ENCODE measurements around the gene MFSD12. TPM values are rescaled to one million over a fixed set of nuclear protein-coding genes. Genes with fewer than 3 reads are reported as not detected.

Gene MFSD12
- total RNA-seq, 1 experiment from 2014 or later = 131 TPM

DNA sequence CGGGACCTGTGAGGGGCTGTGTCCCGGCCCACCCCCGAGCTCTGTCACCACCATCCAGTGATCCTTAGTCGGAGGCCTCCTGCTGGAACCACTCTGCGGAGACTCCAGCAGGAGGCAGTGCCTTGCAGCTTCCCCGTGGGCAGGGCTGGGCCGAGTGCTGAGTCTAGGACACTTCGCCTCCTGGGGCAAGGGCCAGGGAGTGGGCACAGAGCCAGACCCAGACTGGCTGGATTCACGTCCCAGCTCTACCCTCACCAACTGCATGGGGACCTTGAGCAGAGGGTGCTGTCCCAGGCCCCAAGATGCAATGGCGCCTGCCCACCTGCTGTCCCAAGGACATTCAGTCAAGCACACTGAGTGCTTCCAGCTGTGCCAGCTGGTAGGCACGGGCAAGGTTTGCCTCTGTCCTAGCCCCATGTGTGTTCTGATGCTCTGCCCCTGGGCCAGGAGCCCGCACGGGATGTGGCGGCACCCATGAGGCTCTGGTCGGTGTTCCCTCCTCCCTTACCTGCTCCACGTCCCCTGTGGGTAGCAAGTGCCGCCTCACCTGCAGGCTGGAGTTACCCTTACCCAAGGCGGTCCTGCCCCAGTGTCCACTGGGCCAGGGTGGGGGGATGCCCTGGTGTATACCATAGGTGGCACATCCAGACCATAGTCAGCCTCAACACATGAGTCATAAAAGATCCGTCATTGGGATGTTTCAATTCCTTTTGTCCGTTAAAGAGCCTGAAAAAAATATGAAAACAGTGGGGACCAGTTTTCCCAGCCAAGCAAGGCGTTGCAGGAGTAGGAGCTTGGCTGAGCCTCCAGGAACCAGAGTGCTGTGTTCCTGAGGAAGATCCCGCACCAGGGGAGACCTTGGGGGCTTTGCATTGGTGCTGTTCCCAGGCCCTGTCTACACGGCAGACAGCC lies 43.9 kb downstream of the MFSD12 start:
- Histone ChIP-seq H3K36me3 (ENCODE audit: control insufficient read depth in 1 of 2, insufficient read depth in 2 of 2, low read length in 2 of 2) (peaks cover 2 to 12% of the 10 kb centered on the region in 2 experiments; a peak in 2 of 4 replicates), H3K4me1 (ENCODE audit: control insufficient read depth in 1 of 2, insufficient read depth in 2 of 2, low read length in 2 of 2) (peaks cover 9 to 15% of the 10 kb centered on the region in 2 experiments), H4K20me1 (ENCODE audit: insufficient read depth) (no peaks in the 10 kb centered on the region), H3K27ac (ENCODE audit: low read depth, low read length) (no peak overlapping the region; the same call in 1 of the 2 replicates), H3K79me2 (ENCODE audit: insufficient read depth, low read length) (peaks cover 95% of the 10 kb centered on the region), H3K4me3 (replicated peaks in 1 of 2; ENCODE audit: low read depth in 1 of 2, low read length in 2 of 2) (no peak overlapping the region), H3K9ac (ENCODE audit: low read length) (no peak overlapping the region), H2AFZ (ENCODE audit: low read depth, low read length, poor library complexity, severe bottlenecking) (no peak overlapping the region), H3K4me2 (ENCODE audit: low read length) (no peak overlapping the region), H3K9me3 (ENCODE audit: control insufficient read depth in 1 of 2, insufficient read depth in 1 of 2, low read depth in 1 of 2, low read length in 2 of 2) (no peaks in the 10 kb centered on the region), H3K9me2 (ENCODE audit: insufficient read depth) (no peaks in the 10 kb centered on the region), H3K27me3 (ENCODE audit: insufficient read depth, low read length) (no peaks in the 10 kb centered on the region)
- intact Hi-C loops (cut with micrococcal nuclease) = no loop called here
- ATAC-seq (no peak; the same call in 1 of the 2 replicates), DNase-seq (ENCODE audit: low read depth, low spot score) (no peak)
- BruUV-seq (replicated peaks) = no TSS peak
- TF ChIP-seq, protein P1, sequence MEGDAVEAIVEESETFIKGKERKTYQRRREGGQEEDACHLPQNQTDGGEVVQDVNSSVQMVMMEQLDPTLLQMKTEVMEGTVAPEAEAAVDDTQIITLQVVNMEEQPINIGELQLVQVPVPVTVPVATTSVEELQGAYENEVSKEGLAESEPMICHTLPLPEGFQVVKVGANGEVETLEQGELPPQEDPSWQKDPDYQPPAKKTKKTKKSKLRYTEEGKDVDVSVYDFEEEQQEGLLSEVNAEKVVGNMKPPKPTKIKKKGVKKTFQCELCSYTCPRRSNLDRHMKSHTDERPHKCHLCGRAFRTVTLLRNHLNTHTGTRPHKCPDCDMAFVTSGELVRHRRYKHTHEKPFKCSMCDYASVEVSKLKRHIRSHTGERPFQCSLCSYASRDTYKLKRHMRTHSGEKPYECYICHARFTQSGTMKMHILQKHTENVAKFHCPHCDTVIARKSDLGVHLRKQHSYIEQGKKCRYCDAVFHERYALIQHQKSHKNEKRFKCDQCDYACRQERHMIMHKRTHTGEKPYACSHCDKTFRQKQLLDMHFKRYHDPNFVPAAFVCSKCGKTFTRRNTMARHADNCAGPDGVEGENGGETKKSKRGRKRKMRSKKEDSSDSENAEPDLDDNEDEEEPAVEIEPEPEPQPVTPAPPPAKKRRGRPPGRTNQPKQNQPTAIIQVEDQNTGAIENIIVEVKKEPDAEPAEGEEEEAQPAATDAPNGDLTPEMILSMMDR (IDR thresholded peaks at IDR 0.05 in 2 of 3, conservative IDR thresholded peaks at IDR 0.05 in 1 of 3; ENCODE audit: borderline replicate concordance in 1 of 3, insufficient read depth in 1 of 3, low read depth in 2 of 3, low read length in 2 of 3) = peak in 1 of 3 experiments; percentile 33; a peak in 2 of 6 replicates
- TF ChIP-seq JUND (IDR thresholded peaks at IDR 0.05) = no peak
- CTCF ChIA-PET = no interaction called here
- RAD21 ChIA-PET (ENCODE audit: low non-redundant PET in 1 of 2, low total read pairs in 2 of 2, uncharacterized antibody in 2 of 2, unreplicated experiment in 2 of 2) = no interaction called here
- POLR2A ChIA-PET = no interaction called here

DNA sequence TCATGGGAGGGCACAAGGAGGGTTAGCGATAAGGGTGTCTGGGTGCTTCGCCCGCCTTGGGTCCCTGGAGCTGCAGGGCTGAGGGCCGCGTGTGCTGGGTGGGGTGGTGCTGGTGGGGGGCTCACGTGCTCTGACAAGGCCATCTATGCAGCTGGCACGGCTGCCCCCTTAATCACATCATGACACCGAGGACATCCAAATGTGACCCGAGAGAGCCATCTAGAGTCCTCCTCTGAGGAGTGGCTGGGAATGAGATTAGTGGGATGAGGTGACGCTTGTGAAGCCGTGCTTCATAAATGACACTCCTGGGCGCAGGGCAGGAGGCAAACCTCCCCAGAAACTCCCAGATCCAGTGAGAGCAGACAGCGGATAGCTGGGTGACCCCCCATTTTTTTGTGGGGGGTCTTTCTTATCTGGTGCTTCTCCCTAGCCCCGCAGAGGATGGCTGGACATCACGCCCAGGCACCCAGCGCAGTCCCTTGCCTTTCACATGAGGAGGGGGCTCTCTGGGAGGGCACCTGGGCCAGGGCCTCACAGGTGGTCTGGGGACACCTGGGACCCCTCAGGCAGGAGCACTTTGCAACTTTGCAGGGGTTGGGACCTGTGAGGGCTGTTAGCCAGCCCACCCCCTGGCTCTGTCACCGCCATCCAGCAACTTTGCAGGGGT lies 44.7 kb downstream of the MFSD12 start:
- BruUV-seq (replicated peaks) = no TSS peak
- DNase-seq (ENCODE audit: low read depth, low spot score) = no peak
- Histone ChIP-seq H3K4me3 (replicated peaks in 1 of 2; ENCODE audit: low read depth in 1 of 2, low read length in 2 of 2) (no peak overlapping the region), H3K36me3 (ENCODE audit: control insufficient read depth in 1 of 2, insufficient read depth in 2 of 2, low read length in 2 of 2) (peaks cover 2 to 12% of the 10 kb centered on the region in 2 experiments; a peak in 2 of 4 replicates), H4K20me1 (ENCODE audit: insufficient read depth) (no peaks in the 10 kb centered on the region), H2AFZ (ENCODE audit: low read depth, low read length, poor library complexity, severe bottlenecking) (no peak overlapping the region), H3K9me2 (ENCODE audit: insufficient read depth) (no peaks in the 10 kb centered on the region), H3K9ac (ENCODE audit: low read length) (no peak overlapping the region), H3K27ac (ENCODE audit: low read depth, low read length) (no peak overlapping the region), H3K9me3 (ENCODE audit: control insufficient read depth in 1 of 2, insufficient read depth in 1 of 2, low read depth in 1 of 2, low read length in 2 of 2) (no peaks in the 10 kb centered on the region), H3K4me1 (ENCODE audit: control insufficient read depth in 1 of 2, insufficient read depth in 2 of 2, low read length in 2 of 2) (peaks cover 15 to 23% of the 10 kb centered on the region in 2 experiments), H3K4me2 (ENCODE audit: low read length) (no peak overlapping the region), H3K27me3 (ENCODE audit: insufficient read depth, low read length) (no peaks in the 10 kb centered on the region), H3K79me2 (ENCODE audit: insufficient read depth, low read length) (peaks cover 95% of the 10 kb centered on the region)
- CTCF ChIA-PET = no interaction called here
- ATAC-seq = no peak
- POLR2A ChIA-PET = no interaction called here
- RAD21 ChIA-PET (ENCODE audit: low non-redundant PET in 1 of 2, low total read pairs in 2 of 2, uncharacterized antibody in 2 of 2, unreplicated experiment in 2 of 2) = no interaction called here
- intact Hi-C loops (cut with micrococcal nuclease) = no loop called here
- TF ChIP-seq ZNF274 (IDR thresholded peaks at IDR 0.05; ENCODE audit: low read depth, low read length) (no peak), EZH2phosphoT487 (IDR thresholded peaks at IDR 0.05; ENCODE audit: borderline replicate concordance) (no peak), POLR2AphosphoS5 (IDR thresholded peaks at IDR 0.05; ENCODE audit: low read depth, low read length) (no peak), POLR2A (IDR thresholded peaks at IDR 0.05; ENCODE audit: borderline replicate concordance, extremely low read depth, insufficient read depth, insufficient read length) (no peak), SP1 (IDR thresholded peaks at IDR 0.05; ENCODE audit: low read depth) (no peak), TCF7L2 (IDR thresholded peaks at IDR 0.05; ENCODE audit: borderline replicate concordance, extremely low read depth, insufficient read depth, insufficient read length) (no peak), EGR1 (IDR thresholded peaks at IDR 0.05; ENCODE audit: low read depth) (no peak), ELF1 (IDR thresholded peaks at IDR 0.05; ENCODE audit: borderline replicate concordance, low read depth) (no peak), EZH2 (IDR thresholded peaks at IDR 0.05) (no peak)
- TF ChIP-seq, protein P1 (IDR thresholded peaks at IDR 0.05 in 2 of 3, conservative IDR thresholded peaks at IDR 0.05 in 1 of 3; ENCODE audit: borderline replicate concordance in 1 of 3, insufficient read depth in 1 of 3, low read depth in 2 of 3, low read length in 2 of 3) = no peak
